Calu3 (cell line): ENCODE measurements around the gene LMF2. TPM values are rescaled to one million over a fixed set of nuclear protein-coding genes. Genes with fewer than 3 reads are reported as not detected.
A peak's percentile ranks its signal among the peaks of the same experiment; 100 is the strongest.

Experiments used
- BruUV-seq: library from RNA; stranded (reverse); fragments of 400-500 nt; replicated peaks from 2 replicates; lab custom pipeline; 2021; lab: Mats Ljungman, UMichigan
- CTCF ChIA-PET: fragments of 300-600 bp; sonication (Branson Sonifier 250); formaldehyde crosslinking; loops from one replicate; lab custom pipeline; 2022; ENCODE audit warnings: antibody characterized with exemption; lab: Charles Lee
- DNase-seq: peaks from one replicate; pipeline ENCODE4 v3.0.0; 2022
- H3K27ac Mint-ChIP-seq: one replicate; pipeline ENCODE4 v1.8.0; 2022; ENCODE audit warnings: mixed read lengths; ENCODE audit not compliant: unreplicated experiment
- H3K27me3 Mint-ChIP-seq: one replicate; pipeline ENCODE4 v1.8.0; 2022; ENCODE audit warnings: mixed read lengths; ENCODE audit not compliant: unreplicated experiment
- H3K36me3 Mint-ChIP-seq: one replicate; pipeline ENCODE4 v1.8.0; 2022; ENCODE audit warnings: mild to moderate bottlenecking, moderate library complexity, mixed read lengths; ENCODE audit not compliant: insufficient read depth, unreplicated experiment
- H3K4me1 Mint-ChIP-seq: one replicate; pipeline ENCODE4 v1.8.0; 2022; ENCODE audit warnings: mild to moderate bottlenecking, low read depth, mixed read lengths; ENCODE audit not compliant: unreplicated experiment
- H3K4me3 Mint-ChIP-seq: one replicate; pipeline ENCODE4 v1.8.0; 2022; ENCODE audit warnings: mild to moderate bottlenecking, low read depth, moderate library complexity, mixed read lengths; ENCODE audit not compliant: unreplicated experiment
- H3K9me3 Mint-ChIP-seq: one replicate; pipeline ENCODE4 v1.8.0; 2022; ENCODE audit warnings: low read depth, mixed read lengths; ENCODE audit not compliant: unreplicated experiment
- CTCF ChIP-seq: fragments of 200-600 bp; IDR thresholded peaks from one replicate; pipeline ENCODE4 v1.8.0; 2022; ENCODE audit warnings: antibody characterized with exemption; ENCODE audit not compliant: unreplicated experiment
- intact Hi-C: fragments of 100-400 bp; cut with micrococcal nuclease; formaldehyde crosslinking; loops from one replicate; pipeline ENCODE4 v1.10.0; 2022; ENCODE audit not compliant: unreplicated experiment
- total RNA-seq: library from RNA; stranded (reverse); gene quantifications from 2 replicates; pipeline ENCODE4 v1.2.3, GENCODE V29; 2022

Gene LMF2
- total RNA-seq, 1 experiment from 2014 or later: 85.2 TPM

DNA sequence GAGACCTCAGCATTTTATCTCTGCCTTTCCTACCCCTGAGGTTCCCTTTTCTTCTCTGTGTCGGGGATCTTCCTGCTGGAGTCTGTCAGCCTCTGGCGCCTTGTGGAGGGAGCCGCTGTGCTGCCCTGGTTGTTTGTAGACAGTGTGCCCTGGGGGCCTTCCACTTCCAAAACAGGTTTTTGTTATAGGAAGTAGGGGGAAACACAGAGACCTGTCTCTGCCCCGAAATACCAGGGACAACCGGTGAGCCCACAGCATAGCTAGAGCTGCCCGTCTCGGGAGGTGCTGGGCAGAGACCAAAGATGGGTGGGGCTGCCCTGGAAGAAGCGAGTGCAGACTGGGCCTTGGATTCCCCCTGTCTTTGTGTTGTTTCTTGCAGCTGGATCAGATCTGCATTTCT is 8.6 kb upstream of the LMF2 start:
- BruUV-seq: no TSS peak
- no peak for DNase-seq
- intact Hi-C loops: no loop called here
- Mint-ChIP-seq H3K9me3 (no peaks in the 10 kb centered on the region), H3K27me3 (no peaks in the 10 kb centered on the region), H3K4me1 (no peaks in the 10 kb centered on the region), H3K36me3 (peaks cover 21% of the 10 kb centered on the region), H3K4me3 (no peak overlapping the region), H3K27ac (no peak overlapping the region)
- CTCF ChIA-PET: no interaction called here
- TF ChIP-seq CTCF: no peak

DNA sequence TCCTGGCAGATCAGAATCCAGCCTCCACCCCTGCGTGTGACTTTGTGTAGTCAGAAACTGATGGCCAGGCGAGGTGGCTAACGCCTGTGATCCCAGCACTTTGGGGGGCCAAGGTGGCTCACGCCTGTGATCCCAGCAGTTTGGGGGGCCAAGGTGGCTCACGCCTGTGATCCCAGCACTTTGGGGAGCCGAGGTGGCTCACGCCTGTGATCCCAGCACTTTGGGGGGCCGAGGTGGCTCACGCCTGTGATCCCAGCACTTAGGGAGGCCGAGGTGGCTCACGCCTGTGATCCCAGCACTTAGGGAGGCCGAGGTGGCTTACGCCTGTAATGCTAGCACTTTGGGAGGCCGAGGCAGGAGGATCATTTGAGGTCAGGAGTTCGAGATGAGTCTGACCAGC is 5.7 kb upstream of the LMF2 start:
- no peak overlapping the region for H3K4me3 Mint-ChIP-seq
- H3K9me3 Mint-ChIP-seq: no peaks in the 10 kb centered on the region
- H3K36me3 Mint-ChIP-seq: peaks cover 30% of the 10 kb centered on the region
- DNase-seq: no peak
- peaks cover 17% of the 10 kb centered on the region for H3K4me1 Mint-ChIP-seq
- no TSS peak for BruUV-seq
- H3K27me3 Mint-ChIP-seq: no peaks in the 10 kb centered on the region
- no peak overlapping the region for H3K27ac Mint-ChIP-seq
- no peak for TF ChIP-seq CTCF
- CTCF ChIA-PET: no interaction called here
- intact Hi-C loops: no loop called here

- TSS peak; percentile 67 for BruUV-seq
- peaks cover 52% of the 10 kb centered on the region for H3K36me3 Mint-ChIP-seq
- no peaks in the 10 kb centered on the region for H3K9me3 Mint-ChIP-seq
- H3K27me3 Mint-ChIP-seq: no peaks in the 10 kb centered on the region
- H3K4me1 Mint-ChIP-seq: peaks cover 17% of the 10 kb centered on the region
- peak overlapping the region; percentile 91 for H3K4me3 Mint-ChIP-seq
- TF ChIP-seq CTCF: no peak
- peak overlapping the region; percentile 87 for H3K27ac Mint-ChIP-seq
- no peak for DNase-seq
- intact Hi-C loops: no loop called here
- CTCF ChIA-PET: interaction anchor here (0.6 to 2.1 kb wide), 4 partner anchors 16 to 125 kb away, joined by 3 to 13 read pairs (median 8); partner anchors contain the start of gene SCO2
These were observed 1.4 kb upstream of the LMF2 start for GRCh38 chr22:50508897-50509296.

DNA sequence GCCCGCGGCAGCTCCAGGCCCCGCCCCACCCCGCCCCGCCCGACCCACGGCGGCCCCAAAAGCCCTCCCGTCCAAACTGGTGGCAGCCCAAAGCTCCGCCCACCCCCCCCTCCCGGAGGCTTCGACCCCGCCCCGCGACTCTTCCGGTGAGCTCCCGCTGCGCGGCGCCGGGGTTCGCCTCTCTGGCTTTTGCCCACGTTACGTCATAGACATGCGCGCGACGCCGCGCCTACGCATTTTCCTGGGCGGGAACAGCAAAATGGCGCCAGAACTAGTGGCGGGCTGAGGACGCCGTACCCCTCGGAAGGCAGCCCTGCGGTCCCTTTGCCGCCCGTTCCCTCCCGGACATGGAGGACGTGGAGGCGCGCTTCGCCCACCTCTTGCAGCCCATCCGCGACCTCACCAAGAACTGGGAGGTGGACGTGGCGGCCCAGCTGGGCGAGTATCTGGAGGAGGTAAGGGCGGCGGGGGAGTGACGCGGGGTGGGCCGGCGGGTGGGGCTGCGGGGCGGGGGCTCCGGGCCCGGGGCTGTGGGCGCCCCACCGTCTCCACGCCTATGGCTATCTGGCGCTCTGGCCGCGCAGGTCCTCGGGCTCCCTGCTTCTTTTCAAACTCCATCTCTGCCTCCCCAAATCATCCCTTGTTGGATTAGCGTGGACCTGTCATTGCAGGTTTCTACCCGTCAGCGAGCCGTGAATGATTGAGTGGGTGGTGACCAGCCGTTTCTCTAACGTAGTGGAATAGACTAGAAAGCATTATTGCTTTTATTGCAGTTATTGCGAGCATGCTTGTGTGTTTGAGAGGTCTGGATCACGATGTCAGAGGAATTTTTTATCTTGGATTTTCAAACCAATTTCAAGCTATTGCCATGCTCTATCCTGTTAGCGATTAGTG is 736 bp upstream of the LMF2 start, which contains the start of gene NCAPH2:
NCAPH2 (plus strand) TSS at position 234 of the 894 bp plus-strand sequence; CDS start at position 348, 114 bp downstream.
- peak; percentile 96 for DNase-seq
- H3K27ac Mint-ChIP-seq: peak within 1 kb of the TSS; percentile 91

More for the DNA sequence above, 736 bp upstream of the LMF2 start, which contains the start of gene NCAPH2:
- Mint-ChIP-seq H3K9me3 (no peaks in the 10 kb centered on the region), H3K4me3 (peak within 1 kb of the TSS; percentile 91), H3K36me3 (peaks cover 52% of the 10 kb centered on the region), H3K4me1 (peaks cover 17% of the 10 kb centered on the region), H3K27me3 (no peaks in the 10 kb centered on the region)
- BruUV-seq: no TSS peak
- no peak for TF ChIP-seq CTCF
- intact Hi-C loops: no loop called here
- CTCF ChIA-PET: interaction anchor here (0.6 to 2.1 kb wide), 9 partner anchors 10 to 252 kb away, joined by 3 to 13 read pairs (median 4); partner anchors contain the start of genes SCO2 and SYCE3
